ENCODE data around the gene OPN1MW3.

- TF ChIP-seq CTCF (IDR thresholded peaks at IDR 0.05; ENCODE audit: insufficient read depth, low read depth, low read length) (no peak), EZH2 (IDR thresholded peaks at IDR 0.05; ENCODE audit: insufficient read depth, low read length) (no peak)
Measured at GRCh38 chrX:154315416-154315815, 58.0 kb downstream of the OPN1MW3 start.
